HG03457 (cell line): Measurements from ENCODE around the gene UTP14A.
"Not testable (repeated sequence)": the region's sequence is repeated elsewhere in the genome, so short reads cannot be mapped to it uniquely, and the experiment has no call there.

Experiments
- ATAC-seq: cut with Tn5 transposase; IDR thresholded peaks from one replicate; pipeline ENCODE4 v1.9.1; 2021; ENCODE audit warnings: moderate number of reproducible peaks; ENCODE audit not compliant: unreplicated experiment

The UTP14A gene, protein sequence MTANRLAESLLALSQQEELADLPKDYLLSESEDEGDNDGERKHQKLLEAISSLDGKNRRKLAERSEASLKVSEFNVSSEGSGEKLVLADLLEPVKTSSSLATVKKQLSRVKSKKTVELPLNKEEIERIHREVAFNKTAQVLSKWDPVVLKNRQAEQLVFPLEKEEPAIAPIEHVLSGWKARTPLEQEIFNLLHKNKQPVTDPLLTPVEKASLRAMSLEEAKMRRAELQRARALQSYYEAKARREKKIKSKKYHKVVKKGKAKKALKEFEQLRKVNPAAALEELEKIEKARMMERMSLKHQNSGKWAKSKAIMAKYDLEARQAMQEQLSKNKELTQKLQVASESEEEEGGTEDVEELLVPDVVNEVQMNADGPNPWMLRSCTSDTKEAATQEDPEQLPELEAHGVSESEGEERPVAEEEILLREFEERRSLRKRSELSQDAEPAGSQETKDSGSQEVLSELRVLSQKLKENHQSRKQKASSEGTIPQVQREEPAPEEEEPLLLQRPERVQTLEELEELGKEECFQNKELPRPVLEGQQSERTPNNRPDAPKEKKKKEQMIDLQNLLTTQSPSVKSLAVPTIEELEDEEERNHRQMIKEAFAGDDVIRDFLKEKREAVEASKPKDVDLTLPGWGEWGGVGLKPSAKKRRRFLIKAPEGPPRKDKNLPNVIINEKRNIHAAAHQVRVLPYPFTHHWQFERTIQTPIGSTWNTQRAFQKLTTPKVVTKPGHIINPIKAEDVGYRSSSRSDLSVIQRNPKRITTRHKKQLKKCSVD

DNA sequence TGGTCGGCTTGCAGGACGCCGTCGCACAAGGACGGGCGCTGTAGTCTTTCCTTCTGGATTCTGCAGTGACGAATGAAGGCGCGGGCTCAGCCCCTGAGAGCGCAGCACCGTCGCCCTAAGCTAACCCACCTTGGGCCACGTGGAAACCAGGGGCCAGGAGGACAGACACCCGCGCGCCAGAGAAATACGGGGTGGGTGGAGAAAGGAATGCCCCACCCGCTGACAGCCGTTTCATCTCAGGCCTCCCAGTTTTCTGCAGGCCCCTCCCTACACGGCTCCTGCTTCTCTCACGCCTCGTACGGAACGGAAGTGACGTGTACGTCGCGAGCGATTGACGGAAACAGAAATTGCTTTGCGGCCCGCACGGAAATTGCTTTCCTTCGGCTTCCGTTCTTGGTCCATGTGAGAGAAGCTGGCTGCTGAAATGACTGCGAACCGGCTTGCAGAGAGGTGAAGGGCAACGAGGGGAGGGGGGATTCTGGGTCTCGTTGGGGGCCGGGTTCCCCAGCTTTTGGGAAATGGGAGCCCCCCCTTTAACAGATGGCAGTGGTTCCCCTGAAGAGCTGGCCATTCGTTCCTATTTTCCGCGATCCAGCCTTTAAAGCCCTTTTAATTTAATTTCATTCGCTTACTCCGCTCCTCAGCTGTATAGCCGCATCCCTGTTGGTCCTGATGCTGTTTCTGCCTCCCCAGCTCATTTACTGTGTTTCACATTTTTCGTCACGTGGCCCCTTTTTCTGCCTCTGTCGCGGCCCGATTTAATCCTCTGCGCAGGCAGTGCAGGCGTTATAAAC, at the start of gene UTP14A:
TSS of gene UTP14A (plus strand) at position 378 of the 794 bp plus-strand sequence. CDS start at position 425, 47 bp downstream.
- ATAC-seq, result peak; percentile 94

DNA sequence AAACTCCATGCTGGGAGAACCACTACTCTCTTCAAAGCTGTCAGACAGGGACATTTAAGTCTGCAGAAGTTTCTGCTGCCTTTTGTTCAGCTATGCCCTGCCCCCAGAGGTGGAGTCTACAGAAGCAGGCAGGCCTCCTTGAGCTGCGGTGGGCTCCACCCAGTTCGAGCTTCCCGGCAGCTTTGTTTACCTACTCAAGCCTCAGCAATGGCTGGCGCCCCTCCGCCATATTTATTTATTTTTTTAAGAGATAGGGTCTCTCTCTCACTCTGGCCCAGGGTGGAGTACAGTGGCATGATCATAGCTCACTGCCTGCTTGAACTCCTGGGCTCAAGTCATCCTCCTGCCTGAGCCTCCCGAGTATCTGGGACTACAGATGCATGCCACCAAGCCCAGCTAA, 46.8 kb upstream of the UTP14A start:
- ATAC-seq, result not testable (repeated sequence)

DNA sequence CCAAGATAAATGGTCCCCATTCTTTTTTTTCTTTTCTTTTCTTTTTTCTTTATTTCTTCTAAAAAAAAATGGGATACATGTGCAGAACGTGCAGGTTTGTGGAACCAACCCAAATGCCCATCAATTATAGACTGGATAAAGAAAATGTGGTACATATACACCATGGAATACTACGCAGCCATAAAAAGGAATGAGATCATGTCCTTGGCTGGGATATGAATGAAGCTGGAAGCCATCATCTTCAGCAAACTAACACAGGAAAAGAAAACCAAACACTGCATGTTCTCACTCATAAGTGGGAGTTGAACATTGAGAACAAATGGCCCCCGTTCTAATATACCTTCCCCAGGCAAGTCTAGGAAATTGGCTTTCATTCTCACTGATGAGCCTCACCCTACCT, 39.6 kb upstream of the UTP14A start:
- not testable (repeated sequence) for ATAC-seq

DNA sequence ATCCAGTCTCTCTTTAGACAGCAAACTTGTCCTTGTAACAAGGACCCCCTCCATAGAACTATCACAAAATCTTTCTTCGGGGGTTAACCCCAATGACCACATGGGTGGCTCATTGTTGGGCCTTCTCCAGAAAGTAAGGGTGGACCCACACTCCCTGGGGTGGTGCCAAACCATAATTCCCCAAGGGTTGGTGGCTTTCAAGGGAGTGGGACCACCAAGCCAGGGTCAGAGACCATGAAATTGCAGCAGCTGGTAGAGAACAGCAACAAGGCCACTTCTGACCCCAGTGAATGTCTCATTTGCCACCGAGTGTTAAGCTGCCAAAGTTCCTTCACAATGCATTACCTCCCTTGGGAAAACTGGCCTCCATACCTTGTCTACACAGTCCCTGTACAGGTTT, 33.4 kb upstream of the UTP14A start:
- ATAC-seq, result no peak

DNA sequence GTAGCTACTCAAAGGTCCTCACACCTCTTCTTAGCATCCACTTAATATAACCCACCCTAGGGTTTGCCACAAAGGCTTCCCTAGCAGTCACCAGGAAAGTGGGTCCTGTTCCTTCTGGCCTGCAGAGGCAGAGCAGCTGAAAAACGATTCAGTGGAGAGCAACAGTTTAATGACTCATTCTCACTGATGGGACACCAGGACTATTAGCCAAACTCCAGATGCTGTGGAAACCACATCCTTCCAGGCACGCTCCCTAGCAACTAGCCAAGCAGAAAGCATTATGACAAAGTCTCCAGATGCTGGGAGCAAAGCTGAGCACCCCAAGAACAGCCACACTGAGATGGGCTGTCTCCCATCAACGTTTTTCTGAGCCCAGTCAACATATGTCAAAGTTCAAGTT, 30.3 kb upstream of the UTP14A start:
- no peak for ATAC-seq

DNA sequence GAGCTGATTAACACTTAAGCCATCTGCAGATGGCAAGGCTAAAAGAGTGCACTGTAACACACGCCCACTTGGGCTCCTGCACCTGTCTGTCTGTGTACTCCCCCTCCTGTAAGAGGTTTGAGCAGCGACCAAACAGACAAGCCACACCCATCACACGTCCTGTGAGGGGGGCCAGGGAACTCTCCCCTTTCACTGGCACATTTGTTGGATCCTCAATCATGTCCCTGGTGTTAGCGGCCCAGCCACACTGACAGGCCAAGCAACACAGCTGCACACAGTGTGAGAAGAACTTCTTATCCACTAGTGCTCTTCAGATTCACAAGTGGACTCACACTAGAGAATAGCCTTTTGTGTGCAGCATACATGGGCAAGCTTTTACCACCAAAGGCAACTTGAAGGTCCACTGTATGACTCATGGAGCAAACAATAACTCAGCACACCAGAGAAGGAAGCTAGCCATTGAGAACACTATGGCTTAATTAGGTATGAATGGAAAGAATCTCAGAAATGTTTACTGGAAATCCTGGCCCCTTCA, 29.1 kb upstream of the UTP14A start:
- no peak for ATAC-seq

DNA sequence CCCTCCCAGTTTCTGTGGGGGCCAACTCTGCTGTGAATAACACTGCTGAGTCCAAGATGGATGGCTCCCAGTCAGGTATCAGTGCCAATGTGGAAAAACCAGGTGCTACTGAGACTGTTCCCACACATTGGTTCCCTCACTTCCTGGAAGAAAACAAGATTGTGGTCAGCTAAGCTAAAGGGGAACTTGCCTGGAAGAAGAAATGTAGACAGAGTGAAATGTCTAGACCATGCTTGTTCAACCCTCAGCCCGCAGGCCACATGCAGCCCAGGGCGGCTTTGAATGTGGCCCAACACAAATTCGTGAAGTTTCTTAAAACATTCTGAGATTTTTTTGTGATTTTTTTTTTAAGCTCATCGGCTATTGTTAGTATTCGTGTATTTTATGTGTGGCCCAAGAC, 28.6 kb upstream of the UTP14A start:
- ATAC-seq, result no peak

DNA sequence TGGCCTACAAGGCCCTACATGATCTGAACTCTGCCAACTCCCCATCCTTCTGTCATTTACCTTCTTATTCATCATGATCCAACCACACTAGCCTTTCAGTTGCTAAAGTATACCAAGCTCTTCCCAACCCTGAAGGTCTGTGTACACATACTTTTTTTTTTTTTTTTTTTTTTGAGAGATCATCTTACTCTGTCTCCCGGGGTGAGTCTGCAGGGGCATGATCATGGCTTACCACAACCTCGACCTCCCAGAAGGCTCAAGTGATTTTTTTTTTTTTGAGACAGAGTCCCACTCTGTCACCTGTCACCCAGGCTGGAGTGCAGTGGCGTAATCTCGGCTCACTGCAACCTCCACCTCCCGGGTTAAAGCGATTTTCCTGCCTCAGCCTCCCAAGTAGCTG, 5.9 kb upstream of the UTP14A start:
- no peak for ATAC-seq

DNA sequence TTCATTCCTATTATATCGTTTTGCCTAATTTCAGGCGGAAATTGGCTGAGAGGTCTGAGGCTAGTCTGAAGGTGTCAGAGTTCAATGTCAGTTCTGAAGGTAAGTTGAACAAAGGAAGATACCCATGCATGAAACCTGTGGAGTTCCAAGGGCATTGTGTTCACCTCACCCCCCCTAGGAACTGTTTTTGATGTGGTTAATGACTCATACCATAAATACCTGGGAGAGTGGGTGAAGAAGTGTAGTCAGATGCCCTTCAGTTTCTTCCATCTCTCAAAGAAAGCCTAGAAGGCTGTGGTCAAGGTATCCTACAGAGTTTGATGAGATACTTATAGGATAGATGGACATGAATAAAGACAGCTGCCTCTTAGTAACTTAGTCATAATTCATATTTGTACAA, 2.7 kb downstream of the UTP14A start:
- ATAC-seq, result no peak

DNA sequence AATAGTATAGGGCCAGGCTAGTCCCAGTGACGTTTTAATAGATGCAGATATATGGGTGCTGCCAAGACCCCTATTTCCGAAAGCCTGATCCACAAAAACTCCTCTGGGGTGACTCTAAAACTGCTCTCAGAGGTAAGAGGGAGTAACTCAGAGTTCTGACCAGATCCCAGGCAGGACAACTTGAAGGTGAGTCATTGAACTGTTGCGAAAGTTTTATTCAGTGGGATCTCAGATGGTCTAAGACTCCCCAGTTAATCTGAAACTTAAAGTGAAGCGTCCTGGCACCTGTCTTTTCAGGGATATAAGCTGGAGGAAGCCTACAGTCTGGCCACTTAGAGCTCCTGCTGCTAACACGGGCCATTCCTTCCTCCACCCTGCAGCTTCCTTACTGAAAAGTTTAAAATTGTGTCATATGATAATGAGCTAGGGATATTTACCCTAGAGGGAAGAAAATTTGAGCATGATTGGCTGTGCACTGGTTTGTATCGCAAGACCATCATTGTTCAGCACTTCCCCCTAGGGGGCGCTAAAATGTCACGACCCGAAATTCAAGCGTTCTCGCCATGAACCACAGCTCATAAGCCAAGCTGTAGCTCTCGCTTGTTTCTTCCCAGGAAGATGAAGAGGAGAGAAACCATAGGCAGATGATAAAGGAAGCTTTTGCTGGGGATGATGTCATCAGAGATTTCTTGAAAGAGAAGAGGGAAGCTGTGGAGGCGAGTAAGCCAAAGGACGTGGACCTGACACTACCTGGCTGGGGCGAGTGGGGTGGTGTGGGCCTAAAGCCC, 19.5 kb downstream of the UTP14A start:
- no peak for ATAC-seq

DNA sequence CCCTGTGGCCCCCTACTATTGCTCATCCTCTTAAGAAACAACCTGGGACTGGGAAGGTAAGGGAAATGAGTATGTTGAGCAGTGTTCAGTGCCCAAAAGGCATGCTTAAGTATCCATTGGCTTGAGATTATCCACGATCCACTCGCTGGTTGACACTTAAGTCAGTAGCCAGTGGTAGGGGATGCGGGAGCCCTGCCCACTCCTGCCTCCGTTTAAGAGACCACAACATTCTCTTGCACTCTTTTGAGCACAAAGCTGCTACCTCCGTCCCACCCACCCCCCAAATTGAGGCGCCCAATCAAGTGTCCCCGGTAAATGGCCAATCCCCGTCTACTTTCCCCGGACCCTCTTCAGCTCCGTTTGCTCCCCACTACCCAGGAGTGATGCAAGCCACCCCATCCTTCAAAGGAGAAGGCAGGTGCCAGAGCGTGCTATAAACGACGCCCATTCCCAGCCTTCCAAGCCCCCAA, 25.0 kb downstream of the UTP14A start:
- no peak for ATAC-seq

DNA sequence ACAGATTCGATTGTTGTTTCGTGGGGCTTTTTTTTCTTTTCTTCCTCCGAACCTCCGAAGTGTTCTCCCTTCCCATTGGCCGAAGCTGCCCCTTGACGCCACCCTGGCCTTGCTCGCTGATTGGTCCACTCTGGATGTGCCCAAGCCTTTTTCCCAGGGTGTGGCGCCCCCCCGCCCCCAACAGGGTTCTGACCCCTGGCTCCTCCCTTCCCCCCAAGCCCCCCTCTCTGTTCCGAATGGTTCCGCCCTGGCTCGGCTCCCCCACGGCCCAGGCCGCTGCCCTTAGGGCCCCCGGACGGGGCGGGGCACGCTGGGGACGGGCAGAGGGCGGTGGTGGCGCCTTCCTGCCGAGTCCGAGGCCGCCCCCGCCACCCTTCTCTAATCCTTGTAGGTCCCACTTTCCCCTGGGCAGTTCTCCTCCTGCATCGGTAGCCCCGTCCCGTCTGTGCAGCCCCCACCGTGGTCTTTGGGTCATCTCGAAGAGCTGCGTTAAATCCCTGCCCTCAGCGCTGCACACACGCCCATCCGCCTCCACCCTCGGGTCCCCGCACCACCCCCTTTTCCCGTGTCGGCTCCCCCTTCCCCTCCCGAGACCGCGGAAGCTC, 25.5 kb downstream of the UTP14A start:
- peak; percentile 54 for ATAC-seq

DNA sequence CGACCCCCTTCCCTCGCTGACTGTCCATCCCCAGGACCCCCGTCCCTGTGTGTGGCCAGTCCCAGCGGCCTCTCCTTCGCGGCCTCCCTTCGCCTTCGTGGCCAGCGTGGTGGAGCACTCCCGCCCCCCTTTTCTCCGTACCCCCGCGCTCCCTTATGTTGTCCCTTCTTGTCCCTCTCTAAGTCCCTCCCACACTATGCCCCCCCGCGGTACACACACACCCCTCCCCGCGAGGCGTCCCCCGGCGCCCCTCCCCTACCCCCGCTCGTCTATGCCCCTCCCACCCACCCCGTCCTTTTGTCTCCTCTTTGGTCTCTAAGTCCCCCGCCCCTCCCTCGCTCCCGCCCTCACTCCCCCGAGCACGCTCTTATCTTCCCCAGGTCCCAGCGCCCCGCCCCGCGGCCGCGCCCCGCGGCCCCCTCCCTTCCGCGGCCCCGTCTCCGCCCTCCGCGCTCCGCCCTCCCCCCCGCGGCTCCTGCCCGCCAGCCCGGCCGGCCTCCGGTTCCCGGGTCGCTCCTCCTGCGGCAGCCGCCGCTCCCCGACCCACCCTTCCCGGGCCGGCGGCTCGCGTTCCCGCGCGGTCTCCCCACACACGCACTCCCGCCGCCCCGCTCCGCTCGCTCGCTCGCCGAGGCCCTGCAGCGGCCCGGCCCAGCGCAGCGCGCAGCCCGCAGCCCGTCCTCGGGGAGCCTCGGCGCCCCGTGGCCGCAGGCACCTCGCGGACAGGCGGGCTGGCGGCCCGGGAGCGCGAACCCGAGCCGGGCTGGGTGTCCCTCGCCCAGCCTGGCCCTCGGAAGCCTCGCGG, 26.3 kb downstream of the UTP14A start:
- peak; percentile 39 for ATAC-seq

DNA sequence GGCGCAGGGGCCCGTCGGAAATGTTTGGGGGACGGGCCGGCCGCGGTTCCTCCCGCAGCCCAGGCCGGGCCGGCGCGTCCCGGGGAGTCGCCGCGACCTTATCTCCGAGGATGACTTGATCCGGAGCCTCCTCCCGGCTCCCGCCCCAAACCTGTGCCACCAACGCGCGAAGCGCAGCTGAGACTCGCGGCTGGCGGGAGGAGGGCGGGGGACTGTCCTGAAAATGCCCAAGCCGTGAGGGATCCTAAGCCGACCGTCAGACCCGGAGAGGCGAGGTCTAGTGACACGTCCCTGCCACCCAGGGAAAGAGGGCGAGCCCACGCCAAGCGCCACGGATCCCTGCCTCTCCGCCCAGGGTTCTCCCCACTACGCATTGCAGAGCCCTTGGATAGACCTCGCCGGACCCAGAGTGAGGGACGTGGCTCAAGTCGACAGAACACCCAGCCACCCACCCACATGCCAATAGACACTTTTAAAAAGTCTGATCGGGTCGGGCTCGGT, 26.9 kb downstream of the UTP14A start:
- no peak for ATAC-seq

DNA sequence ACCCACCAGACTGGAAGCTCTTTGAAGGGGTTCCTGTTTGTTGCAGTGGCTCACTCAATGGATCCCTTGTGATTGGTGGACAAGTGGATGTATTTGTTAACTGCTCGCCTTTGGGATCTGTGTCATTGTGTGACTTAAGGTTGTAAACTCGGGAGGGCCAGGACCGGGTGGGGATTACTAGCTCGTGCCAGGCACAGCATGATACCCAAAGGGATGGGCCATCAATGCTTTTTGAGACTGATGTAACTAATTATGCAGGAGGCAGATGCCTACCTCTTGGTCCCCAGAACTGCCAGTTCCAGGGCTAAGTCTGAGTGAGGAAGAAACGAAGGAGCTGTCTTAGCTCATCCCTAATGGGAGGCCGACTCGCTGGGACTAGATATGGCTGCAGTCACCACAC, 27.7 kb downstream of the UTP14A start:
- no peak for ATAC-seq

DNA sequence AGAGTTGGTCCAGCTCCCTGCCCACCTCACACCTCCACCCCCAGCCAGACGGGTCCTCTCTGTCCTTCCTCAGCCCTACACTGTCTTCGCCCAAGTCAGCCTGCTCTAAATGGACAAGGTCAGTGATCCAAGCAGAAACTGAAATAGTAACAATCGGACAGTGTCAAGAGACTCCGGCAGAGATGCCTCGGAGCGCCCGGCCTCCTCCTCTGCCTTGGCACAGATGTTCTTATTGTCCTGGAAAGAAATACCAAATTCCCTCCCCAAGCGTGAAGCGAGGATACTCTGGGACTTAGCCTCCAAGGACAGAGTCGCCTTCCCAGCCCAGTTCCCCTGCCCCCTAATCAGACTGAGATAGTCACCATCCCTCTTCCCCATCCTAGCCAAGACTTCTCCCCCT, 28.5 kb downstream of the UTP14A start:
- no peak for ATAC-seq

DNA sequence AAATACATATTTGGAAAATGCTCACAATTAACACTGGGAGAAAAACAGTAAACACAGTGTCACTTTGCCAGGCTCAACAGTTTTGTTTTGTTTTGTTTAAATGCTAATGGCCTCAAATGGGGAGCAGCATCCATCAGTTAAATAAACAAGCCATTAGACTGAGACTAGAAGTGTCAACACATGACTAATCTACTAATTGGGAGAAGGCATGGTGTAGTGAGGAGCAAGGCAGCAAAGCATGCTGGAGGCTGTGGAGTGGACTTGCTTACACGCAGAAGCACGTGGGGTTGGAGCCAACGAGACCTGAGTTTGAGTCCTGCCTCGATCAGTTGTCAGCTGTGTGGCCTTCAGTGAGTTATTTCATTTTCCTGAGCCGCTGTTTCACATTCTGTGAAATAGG, 29.0 kb downstream of the UTP14A start:
- ATAC-seq, result no peak

DNA sequence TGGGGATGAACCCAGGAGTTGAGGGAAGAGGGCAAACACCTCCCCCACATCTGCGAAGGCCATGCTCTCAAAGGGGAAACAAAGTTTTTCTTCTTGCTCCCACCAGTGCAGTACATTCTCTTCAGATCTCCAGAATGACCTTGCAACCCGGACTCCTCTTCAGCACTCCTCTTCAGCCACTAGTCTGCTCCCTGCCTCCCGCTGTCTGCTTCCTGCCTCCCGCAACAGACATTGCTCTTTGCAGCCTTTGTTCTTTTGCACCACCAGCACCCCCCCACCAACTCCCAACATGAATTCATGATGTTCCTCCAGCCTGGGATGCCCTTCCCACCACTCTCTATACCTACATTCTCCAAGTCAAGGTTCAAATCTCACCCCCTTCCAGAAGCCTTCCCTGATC, 32.1 kb downstream of the UTP14A start:
- no peak for ATAC-seq

DNA sequence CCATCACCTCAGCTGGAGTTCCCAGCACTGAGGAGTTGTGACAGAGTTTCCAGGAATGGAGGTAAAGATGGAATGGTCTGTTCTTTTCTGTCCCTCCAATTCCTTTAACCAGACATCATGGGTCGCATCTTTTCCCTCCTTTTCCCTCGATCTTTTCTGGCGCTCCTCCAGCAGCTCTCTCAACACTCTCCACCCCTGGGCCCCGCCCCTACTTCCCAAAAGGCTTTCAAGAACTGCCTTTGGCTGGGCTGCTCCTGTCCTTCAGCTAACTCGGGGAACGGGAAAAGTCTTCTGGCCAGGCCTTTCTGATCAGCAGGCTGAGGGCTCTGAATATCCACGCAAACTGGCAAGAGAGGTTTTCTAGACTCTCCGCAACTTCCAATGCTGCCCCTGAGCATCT, 34.0 kb downstream of the UTP14A start:
- no peak for ATAC-seq
